Fibroblast of the conjunctiva (primary cell): Measurements from ENCODE around the gene DCLK3.

Source experiments
- DNase-seq: peaks from one replicate; pipeline ENCODE4 v3.0.0-alpha.2; 2010; ENCODE audit warnings: low read depth

DCLK3 gene, protein sequence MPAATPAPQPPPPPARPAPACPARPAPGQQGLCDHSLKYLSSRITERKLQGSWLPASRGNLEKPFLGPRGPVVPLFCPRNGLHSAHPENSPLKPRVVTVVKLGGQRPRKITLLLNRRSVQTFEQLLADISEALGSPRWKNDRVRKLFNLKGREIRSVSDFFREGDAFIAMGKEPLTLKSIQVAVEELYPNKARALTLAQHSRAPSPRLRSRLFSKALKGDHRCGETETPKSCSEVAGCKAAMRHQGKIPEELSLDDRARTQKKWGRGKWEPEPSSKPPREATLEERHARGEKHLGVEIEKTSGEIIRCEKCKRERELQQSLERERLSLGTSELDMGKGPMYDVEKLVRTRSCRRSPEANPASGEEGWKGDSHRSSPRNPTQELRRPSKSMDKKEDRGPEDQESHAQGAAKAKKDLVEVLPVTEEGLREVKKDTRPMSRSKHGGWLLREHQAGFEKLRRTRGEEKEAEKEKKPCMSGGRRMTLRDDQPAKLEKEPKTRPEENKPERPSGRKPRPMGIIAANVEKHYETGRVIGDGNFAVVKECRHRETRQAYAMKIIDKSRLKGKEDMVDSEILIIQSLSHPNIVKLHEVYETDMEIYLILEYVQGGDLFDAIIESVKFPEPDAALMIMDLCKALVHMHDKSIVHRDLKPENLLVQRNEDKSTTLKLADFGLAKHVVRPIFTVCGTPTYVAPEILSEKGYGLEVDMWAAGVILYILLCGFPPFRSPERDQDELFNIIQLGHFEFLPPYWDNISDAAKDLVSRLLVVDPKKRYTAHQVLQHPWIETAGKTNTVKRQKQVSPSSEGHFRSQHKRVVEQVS

DNA sequence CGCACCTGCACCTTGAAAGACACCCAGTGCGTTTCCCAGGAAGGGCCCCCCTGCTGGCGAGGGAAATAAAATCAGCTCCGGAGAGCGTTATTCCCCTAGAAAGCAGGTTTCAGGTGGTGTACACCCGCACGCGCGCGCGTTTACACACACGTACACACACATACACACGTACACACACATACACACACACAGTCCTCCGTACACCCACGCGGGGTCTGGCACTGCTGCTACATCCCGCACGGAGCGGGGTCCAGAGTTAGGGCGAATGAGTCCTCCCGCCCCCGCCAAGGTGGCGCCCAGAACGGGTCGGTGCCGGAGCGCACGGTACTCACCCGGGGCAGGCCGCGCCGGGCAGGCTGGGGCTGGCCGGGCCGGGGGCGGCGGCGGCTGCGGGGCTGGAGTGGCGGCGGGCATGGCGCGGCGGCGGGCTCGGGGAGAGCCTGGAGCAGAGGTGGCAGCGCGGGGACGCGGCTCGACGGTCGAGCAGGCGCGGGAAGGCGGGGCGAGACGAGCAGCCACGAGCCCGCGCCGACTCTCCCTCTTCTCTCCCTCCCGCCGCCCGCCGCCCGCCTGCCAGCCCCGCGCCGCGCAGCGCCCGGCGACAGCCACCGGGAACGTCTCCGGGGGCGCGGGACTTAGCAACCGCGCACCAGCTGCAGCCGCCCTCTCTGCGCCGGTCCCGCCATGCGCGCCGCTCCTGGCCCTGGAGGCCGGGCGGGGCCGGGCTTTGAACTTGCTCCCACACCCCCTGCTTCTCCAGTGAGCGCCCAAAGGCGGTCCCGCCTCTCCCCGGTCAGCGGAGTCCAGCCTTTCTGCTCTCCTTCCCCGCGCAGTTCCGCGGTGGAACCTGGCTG is at the start of gene DCLK3:
Gene DCLK3, minus strand, starts transcription at position 704 of the 854 bp plus-strand sequence. Its CDS starts 290 bp downstream, at position 414.
- DNase-seq = no peak

DNA sequence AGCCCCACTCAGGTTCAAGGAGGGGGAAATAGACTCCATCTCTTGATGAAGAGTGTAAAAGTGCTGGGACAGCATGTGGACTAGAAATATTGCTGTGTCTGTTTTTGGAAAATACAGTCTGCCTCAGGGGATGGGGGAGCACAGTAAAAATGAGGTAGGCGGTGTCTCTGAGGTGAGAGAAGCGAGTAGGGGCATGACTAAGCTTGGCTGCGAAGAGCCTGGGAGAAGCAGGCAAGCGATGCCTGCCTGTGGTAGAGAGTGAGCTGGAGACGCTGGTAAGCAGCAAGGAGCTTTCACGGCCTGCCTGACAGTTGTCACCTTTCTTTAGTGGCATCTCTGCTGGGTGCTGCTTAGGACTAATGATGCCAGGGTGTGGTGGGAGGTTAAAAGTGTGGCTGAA is 49.0 kb upstream of the DCLK3 start:
- no peak for DNase-seq

DNA sequence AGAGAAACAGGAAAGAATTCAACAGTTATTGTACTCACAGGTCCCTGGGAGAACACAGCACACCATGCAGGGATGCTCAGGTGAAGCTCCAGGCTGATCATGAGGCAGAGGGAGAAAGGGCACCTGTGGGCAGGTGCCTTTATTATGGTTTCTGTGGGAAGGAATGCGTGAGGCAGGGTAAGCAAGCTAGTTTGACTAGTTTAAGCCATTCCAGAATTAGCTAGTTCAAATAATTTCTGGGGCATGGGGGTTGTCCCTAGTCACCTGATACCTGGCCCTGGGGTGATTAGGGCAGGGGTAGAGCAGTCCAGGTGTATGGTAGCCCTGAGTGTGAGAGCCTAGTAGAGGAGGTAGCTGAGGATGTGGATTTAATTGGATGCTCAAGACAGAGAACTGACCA is 47.9 kb upstream of the DCLK3 start:
- DNase-seq = no peak

DNA sequence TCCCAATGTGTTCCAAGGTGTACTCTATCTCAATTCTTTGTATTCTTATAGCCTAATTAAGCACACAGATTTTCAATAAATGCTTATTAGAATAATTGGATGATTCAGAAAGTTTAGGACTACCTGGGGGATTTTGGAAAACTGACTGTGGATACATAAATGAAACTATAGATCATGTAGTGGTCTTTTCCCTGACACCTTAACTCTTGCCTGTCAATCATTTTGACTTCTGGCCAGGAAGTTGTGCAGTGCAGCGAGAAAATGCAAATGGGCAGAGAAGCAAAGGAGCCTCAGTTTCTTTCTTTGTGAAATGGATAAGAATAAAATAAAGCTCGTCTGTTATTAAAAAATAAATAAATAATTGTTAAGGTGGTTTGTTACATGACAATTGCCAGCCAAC is 47.4 kb upstream of the DCLK3 start:
- no peak for DNase-seq

DNA sequence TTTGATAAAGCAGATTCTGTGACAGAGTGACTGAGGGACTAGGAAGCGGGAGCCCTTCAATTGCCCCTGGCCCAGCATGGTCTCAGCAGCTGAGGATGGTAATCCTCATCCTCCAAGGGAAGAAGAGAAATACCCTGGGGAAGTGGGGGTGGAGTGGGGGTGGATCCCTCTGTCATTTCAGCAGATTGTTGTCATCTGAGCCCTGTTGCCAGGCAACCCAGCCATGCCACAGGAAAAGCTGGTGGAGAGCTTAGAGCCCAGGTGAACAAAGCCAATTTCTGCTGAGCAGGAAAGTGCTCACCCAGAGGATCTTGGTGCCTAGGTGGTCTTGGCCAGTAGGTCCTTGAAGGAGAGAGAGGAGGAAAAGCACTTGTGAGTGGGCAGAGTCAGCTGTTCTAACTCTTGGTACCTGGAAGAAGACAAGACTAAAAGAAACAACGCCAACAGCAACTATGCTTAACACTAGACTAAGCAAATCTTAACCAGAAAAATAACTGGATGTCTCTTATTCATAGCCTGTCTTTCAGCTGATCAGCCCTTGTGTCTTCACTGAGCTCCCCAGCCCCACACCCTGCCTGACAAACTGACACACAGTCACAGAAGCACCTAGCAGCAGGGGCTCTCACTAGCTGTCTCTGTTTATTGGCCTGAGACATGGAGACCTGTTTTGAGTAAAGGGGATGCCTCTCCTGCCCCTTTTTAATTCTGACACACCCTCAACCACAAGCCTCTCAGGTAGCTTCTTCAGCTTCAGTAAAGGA is 40.1 kb upstream of the DCLK3 start:
- DNase-seq = no peak

DNA sequence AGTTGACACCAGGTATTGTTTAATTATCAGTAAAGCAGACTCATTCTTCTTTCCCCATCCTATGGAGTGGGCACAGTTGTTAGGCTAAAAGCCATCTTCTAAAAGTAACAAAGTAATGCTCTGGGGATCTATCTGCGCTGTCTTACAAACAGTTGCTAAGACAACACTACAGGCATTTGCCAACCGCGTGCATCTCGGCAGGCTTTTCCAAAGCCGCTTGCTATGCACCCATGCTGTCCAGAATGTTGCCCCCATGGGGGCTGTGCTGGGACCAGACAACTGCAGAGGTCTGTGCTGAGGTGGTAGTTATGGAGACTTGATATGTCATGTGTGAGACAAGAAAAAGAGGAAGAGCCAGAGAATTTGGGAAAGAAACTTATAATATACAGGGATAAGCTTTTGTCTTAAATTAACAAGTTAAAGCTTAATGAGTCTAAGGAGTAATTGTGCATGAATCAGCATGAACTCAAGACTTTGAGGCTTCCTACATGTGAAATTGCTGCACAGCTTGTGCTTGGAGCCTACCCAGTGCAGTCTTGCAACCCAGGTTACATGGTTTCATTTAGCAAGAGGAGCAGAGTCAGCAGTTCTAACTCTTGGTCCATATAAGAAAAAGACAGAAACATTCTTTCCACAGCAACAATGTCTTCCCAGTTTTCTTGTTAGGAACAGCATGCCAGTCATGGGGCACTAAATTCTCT is 38.9 kb upstream of the DCLK3 start:
- DNase-seq = no peak

DNA sequence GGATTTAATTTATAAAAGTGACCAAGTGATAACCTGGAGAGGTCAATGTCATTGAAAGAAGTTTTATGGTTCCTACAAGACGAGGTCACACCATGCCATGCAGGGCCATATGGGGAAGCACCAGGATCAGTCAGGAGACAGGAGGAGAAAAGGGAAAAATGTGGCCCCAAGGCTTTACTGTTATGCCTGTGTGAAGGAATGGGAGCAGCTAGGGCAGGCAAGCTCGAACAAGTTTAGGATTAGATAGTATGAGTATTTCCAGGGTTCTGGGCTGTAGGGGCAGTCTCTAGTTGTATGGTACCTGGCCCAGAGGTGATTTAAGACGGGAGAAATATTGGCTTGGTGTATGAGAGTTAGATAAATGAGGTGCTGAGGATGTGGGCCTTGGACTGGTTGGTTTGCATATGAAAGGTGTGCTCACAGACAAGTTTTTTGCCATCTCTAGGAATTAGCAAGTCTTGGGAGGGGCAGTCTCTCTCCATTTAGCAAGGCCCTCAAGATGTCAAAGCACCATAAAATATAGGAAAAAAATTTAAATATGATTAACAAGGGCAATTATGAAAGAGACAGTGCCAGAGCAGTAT is 36.3 kb upstream of the DCLK3 start:
- no peak for DNase-seq

DNA sequence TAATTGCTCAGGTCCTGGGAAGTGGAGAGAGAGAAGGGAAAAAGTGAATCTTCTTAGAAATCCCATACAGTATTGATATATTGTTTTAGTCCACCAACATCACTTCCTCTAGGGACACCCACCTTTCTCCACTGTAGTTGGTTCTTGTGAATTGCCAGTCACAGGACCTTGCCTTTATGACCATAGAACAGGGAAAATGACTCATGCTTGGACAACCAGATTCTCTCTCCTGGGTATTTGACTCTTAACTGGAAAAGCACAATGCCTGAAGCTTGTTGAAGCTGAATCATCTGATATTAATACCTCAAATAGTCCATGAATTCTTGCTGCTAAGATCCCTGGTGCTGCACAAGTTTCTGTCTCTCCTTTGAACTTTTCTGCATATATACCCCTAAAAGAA is 32.5 kb upstream of the DCLK3 start:
- DNase-seq = no peak

DNA sequence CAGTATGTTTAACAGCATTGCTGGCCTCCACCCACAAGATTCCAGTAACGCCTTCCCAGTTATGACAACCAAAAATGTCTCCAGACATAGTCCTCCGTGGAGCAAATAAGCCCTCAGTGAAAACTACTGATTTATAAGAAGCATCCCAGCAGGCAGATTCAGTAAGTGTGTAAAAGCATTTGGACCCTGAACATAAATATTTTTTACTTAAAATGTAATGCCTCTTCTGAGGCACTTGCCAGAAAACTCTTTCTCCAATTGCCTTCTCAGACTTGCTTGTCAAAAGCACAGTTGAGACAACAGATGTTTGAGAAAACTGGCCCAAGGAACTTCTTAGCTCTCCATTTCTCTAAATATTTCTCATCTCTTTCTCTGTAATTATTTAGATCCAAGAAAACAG is 31.8 kb upstream of the DCLK3 start:
- DNase-seq = no peak

DNA sequence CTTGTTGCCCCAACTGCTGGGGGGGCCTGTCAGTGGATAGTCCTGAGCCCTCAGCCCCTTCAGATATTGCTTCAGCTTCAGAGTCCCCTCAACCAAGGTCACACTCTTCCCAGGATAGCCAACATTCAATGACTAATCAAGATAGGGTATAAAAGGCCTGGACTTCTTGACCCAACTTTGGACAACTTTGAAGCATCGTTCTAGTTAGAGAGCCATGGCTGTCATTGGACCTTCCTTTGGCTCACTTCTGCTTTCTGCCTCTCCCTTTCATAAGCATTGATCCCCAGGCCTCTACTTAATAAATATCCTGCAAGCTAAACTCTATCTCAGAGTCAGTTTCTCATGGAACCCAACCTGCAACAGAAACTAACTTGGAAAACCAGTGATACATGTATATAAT is 31.3 kb upstream of the DCLK3 start:
- DNase-seq = no peak

DNA sequence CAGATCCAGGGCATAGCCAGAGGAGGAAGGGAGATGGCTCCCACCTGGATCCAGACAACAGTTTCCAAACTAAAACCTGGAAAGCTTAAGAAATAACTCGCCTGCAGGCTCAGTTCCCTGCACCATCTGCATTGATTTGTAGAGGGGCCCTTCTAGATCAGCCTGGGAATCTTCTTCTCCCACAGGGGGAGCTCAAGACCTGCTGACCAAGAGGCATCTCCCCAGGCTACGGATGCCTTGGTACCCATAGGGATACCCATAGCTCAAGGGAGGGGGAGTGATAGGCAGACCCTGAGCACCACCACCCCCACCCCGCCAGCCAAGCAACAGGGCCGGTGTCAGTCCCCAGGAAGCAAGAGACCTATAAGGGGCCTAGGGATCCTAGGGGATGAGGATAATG is 28.0 kb upstream of the DCLK3 start:
- DNase-seq = no peak

DNA sequence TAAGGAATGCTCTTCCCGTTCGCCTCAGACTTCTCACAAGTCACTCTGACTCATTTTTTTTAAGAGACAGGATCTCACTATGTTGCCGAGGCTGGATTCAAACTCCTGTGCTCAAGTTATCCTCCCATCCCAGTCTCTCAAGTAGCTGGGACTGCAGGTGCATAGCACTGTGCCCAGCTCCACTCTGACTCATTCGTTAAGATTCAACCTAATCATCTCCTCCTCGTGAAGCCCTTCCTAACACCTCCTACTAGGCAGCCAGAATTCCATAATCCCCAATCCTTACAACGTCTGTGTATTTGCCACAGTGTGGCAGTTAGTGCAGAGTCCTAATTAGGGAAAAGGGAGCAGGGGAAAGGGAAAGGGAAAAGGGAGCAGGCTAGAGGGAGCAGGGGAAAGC is 26.4 kb upstream of the DCLK3 start:
- no peak for DNase-seq

DNA sequence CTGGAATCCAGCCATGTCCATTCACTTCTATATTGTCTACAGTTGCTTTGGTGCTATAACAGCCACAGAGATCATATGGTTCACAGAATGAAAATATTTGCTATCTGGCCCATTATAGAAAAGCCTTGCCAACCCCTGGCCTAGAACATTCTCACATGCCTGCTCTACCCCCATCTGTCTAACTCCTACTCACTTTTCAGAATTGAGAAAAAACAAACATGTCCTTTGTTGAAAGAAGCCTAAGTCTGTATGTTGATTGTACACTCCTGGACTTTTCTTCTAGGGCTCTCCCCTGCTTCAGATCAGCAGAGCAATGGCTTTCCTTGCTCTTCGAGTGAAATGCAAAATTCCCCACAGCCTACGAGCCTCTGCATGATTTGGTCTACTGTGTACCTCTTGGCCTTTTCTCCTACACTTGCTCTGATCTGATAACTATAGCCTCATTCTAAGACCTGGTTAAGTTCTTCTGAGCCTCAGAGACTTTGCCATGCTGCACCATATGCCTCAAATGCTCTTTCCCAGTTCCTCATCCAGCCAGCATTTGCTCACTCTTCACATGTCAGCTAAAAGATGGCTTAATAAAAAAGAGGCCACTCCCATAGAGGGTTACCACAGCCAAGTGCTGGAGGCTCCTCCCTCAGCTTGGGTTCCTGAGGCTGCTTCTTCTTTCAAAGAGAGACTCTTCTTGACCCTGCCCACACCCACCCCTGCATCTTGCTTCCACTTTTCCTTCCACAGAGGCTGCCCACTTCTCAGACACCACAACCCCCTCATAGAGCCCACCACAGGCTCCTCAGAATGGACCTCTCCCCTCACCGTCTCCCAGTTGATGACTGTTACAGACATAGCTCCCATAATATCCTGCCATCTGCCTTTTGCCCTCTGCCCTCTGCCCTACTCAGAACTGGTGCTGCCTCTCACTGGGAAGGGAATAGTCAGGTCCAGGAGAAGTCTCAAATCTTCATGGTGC is 22.9 kb upstream of the DCLK3 start:
- no peak for DNase-seq

DNA sequence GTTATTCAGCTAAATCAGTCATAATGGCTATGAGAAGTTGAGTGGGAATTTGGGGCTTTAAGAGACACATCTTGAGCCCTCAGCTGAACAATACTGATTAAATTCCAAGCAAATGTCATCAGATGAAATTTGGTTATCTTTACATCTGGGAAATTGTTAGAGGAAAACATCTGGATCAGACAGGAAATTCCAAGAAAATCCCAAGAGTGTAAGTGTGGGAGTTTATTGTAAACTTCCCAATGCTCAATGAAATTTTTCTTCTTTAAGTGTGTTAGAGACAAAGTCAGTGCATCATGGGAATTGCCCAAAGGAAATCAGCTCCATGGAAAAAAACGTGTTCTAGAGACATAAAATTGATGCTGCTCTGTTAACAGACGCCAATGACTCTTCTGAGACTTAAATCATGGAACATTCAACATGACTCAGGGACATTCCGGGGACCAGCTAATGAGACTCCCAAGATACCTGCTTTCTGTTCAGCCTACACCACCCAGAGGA is 19.8 kb upstream of the DCLK3 start:
- no peak for DNase-seq

DNA sequence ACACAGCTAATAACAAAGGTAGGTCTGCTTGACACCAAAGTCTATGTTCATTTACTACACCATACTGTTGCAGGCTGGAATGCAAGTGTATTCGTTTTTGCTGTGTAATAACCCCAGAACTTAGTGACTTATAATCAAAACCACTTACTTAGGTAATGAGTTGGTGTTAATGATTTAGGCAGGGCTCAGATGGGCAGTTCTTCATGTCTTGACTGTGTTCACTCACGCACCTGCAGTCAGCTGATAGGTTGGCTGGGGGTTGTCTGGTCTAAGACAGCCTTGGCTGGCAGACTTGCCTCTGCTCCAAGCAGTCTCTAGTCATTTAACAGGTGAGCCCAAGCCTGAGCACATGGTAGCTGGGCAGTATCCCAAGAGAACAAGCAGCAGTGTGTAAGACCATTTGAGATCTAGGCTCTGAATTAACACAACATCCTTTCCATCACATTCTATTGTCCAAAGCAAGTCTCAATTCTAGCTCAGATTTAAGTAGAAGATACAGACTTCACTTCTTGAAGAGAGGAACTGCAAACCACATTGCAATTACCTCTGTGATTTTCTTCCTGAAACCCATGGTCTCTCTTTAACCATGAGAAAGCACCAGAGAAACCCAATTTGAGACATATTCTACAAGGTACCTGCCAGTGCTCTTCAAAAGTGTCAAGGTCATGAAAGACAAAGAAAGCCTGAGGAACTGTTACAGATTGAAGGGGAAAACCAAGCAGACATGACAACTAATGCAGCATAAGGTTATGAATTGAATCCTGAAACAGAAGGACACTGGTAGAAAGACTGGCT is 13.3 kb upstream of the DCLK3 start:
- DNase-seq = no peak

DNA sequence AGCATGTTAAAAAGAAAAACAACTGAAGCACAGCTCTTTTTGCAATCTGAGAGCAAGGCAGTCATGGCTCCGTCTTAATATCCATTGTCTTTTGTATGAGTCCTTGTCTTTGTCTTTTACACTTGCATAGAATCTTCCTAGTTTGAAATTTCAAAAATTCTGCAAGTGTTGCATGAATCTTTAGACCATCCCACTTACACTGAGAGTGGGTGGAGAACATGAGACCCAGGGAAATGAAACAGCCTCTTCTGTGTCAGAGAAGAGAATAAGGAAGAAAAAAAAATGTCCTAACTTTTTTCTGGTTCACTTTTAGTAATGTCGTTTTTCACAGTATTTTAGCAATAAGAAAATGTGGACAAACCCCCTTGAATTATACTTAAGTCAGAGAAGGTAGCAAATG is 12.1 kb upstream of the DCLK3 start:
- no peak for DNase-seq

DNA sequence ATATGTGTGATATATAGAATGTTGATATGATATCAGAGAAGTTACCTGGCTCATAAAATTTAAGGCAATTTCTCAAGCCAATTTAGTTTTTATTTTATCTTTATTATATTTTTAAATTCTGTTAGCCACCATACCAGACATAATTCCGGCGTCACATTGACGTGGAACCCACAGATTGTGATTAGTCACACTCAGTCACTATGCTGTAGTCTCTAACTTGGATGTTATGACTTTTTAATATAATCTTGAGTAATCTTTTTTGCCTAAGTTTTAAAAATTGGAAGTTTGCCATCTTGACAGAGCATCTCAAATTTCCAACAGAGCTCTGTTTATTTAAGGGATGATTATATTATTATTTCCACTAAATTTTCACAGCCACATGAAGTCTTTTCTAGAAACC is 9.7 kb upstream of the DCLK3 start:
- DNase-seq = no peak

DNA sequence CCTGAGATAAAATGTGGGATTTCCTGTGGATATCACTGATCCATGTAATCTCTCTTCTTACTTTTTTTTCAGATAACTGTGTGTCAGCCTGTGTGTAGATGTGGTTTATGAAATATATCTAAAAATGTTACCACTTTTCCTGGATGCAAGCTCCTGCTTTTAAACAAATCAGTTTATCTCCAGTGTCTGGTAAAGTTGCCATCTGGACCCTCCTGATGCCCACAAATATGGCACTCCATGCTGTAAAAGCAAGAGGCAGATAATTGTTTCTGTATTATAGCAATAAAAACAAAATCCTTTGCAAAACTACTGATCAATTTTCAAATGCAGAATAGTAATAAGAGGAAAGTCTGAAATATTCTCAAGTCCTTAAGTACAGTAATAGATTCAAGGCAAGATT is 7.6 kb upstream of the DCLK3 start:
- no peak for DNase-seq

DNA sequence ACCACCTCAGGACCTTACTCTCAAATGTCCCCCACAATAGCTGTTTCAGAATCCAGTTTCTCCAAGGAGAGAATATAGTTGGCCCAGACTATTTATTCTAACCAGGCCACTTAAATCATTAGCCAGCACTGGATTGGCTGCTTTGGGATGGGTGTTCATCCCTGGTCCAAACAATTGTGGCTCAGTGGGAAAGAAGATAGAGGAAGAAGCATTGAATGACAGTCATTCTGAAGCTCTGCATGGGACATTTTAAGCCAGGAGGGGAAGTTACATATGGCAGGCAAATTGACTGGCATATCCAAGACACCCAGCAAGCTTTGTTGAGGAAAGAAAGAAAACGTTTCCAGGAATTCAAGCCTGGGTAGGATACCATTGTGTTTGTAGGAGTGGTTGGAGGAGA is 5.6 kb upstream of the DCLK3 start:
- DNase-seq = no peak
